H9 (cell line): ENCODE results near the gene RAB15. TPM values are rescaled to one million over a fixed set of nuclear protein-coding genes. Genes with fewer than 3 reads are reported as not detected.

ENCODE experiments used
- DNase-seq: peaks from one replicate; pipeline ENCODE4 v3.0.0-alpha.2; 2017
- H2AFZ ChIP-seq: one replicate; pipeline ENCODE4 v1.6.1; 2013; ENCODE audit warnings: mild to moderate bottlenecking, low read length, control low read depth, moderate library complexity
- H2AK5ac ChIP-seq: 2 replicates; pipeline ENCODE4 v1.6.1; 2013; ENCODE audit warnings: low read length, control low read depth, mixed read lengths; ENCODE audit not compliant: insufficient read length
- H2BK120ac ChIP-seq: one replicate; pipeline ENCODE4 v1.6.1; 2013; ENCODE audit warnings: low read depth, mild to moderate bottlenecking, low read length, control low read depth, inconsistent platforms; ENCODE audit not compliant: poor library complexity, severe bottlenecking
- H2BK12ac ChIP-seq: 2 replicates; pipeline ENCODE4 v1.6.1; 2013; ENCODE audit warnings: low read length, control low read depth, mixed read lengths, low read depth; ENCODE audit not compliant: insufficient read length
- H2BK15ac ChIP-seq: 2 replicates; pipeline ENCODE4 v1.6.1; 2013; ENCODE audit warnings: low read depth, low read length, control low read depth
- H2BK20ac ChIP-seq: one replicate; pipeline ENCODE4 v1.6.1; 2013; ENCODE audit warnings: low read depth, mild to moderate bottlenecking, low read length, control low read depth, inconsistent platforms; ENCODE audit not compliant: poor library complexity, severe bottlenecking
- H2BK5ac ChIP-seq: 2 replicates; pipeline ENCODE4 v1.6.1; 2013; ENCODE audit warnings: low read length, control low read depth, mixed read lengths; ENCODE audit not compliant: insufficient read length
- H3K14ac ChIP-seq: 2 replicates; pipeline ENCODE4 v1.6.1; 2013; ENCODE audit warnings: low read length, control low read depth; ENCODE audit not compliant: insufficient read depth
- H3K18ac ChIP-seq: 2 replicates; pipeline ENCODE4 v1.6.1; 2013; ENCODE audit warnings: low read depth, mild to moderate bottlenecking, mixed read lengths, low read length, control low read depth; ENCODE audit not compliant: insufficient read length
- H3K23ac ChIP-seq: 2 replicates; pipeline ENCODE4 v1.6.1; 2013; ENCODE audit warnings: low read length, control low read depth, mixed read lengths, low read depth; ENCODE audit not compliant: insufficient read length
- H3K23me2 ChIP-seq: 2 replicates; pipeline ENCODE4 v1.6.1; 2013; ENCODE audit warnings: low read depth, mild to moderate bottlenecking, mixed read lengths, low read length, control low read depth; ENCODE audit not compliant: insufficient read length, poor library complexity, severe bottlenecking
- H3K27ac ChIP-seq: 2 replicates; pipeline ENCODE4 v1.5.1; 2013; ENCODE audit warnings: low read length, control low read depth, mixed read lengths, low read depth; ENCODE audit not compliant: insufficient read length
- H3K27me3 ChIP-seq: 2 replicates; pipeline ENCODE4 v1.6.1; 2013; ENCODE audit warnings: low read length, control low read depth, inconsistent platforms; ENCODE audit not compliant: insufficient read depth
- H3K4ac ChIP-seq: 2 replicates; pipeline ENCODE4 v1.6.1; 2013; ENCODE audit warnings: low read depth, mild to moderate bottlenecking, control low read depth, inconsistent platforms, low read length, moderate library complexity
- H3K4me1 ChIP-seq: 2 replicates; pipeline ENCODE4 v1.6.1; 2013; ENCODE audit warnings: low read length, control low read depth, inconsistent platforms; ENCODE audit not compliant: insufficient read depth
- H3K4me2 ChIP-seq: 2 replicates; pipeline ENCODE4 v1.6.1; 2013; ENCODE audit warnings: low read length, control low read depth, mixed read lengths; ENCODE audit not compliant: insufficient read length, insufficient read depth
- H3K56ac ChIP-seq: 2 replicates; pipeline ENCODE4 v1.6.1; 2013; ENCODE audit warnings: low read depth, mild to moderate bottlenecking, mixed read lengths, low read length, control low read depth; ENCODE audit not compliant: insufficient read length
- H3K79me1 ChIP-seq: 2 replicates; pipeline ENCODE4 v1.6.1; 2013; ENCODE audit warnings: low read depth, mild to moderate bottlenecking, moderate library complexity, low read length, control low read depth, inconsistent platforms; ENCODE audit not compliant: insufficient read depth, poor library complexity, severe bottlenecking
- H3K79me2 ChIP-seq: 2 replicates; pipeline ENCODE4 v1.6.1; 2013; ENCODE audit warnings: low read length, control low read depth, inconsistent platforms; ENCODE audit not compliant: insufficient read depth
- H3K9ac ChIP-seq: 2 replicates; pipeline ENCODE4 v1.6.1; 2013; ENCODE audit warnings: low read length, control low read depth, mixed read lengths; ENCODE audit not compliant: insufficient read length; ENCODE audit errors: extremely low read depth
- H3K9me3 ChIP-seq: one replicate; pipeline ENCODE4 v1.6.1; 2013; ENCODE audit warnings: low read depth, low read length, inconsistent platforms; ENCODE audit not compliant: control insufficient read depth
- H3T11ph ChIP-seq: one replicate; pipeline ENCODE4 v1.6.1; 2013; ENCODE audit warnings: mild to moderate bottlenecking, low read length, control low read depth, inconsistent platforms
- H4K20me1 ChIP-seq: one replicate; pipeline ENCODE4 v1.6.1; 2013; ENCODE audit not compliant: control insufficient read depth, insufficient read length, insufficient read depth
- H4K5ac ChIP-seq: 2 replicates; pipeline ENCODE4 v1.6.1; 2013; ENCODE audit warnings: low read depth, mild to moderate bottlenecking, mixed read lengths, low read length, control low read depth; ENCODE audit not compliant: insufficient read length
- H4K8ac ChIP-seq: replicated peaks from 2 replicates; pipeline ENCODE4 v1.6.1; 2013; ENCODE audit warnings: low read length, control low read depth, mixed read lengths, low read depth; ENCODE audit not compliant: insufficient read length
- H4K91ac ChIP-seq: 2 replicates; pipeline ENCODE4 v1.6.1; 2013; ENCODE audit warnings: low read depth, mild to moderate bottlenecking, moderate library complexity, mixed read lengths, low read length, control low read depth; ENCODE audit not compliant: insufficient read length
- H3K27ac Mint-ChIP-seq, 3 experiments: 2 replicates in 2 of 3; 3 replicates in 1 of 3; pipeline ENCODE4 v1.8.0; 2020 to 2021; ENCODE audit warnings: mixed read lengths in 3 of 3, mild to moderate bottlenecking in 1 of 3, moderate library complexity in 1 of 3
- H3K27me3 Mint-ChIP-seq: 2 replicates; pipeline ENCODE4 v1.8.0; 2021; ENCODE audit warnings: low read depth, mild to moderate bottlenecking, moderate library complexity, mixed read lengths
- H3K36me3 Mint-ChIP-seq, 3 experiments: 2 replicates in 2 of 3; 3 replicates in 1 of 3; pipeline ENCODE4 v1.8.0; 2020 to 2021; ENCODE audit warnings: low read depth in 3 of 3, mixed read lengths in 3 of 3; ENCODE audit not compliant: insufficient read depth in 1 of 3
- H3K4me1 Mint-ChIP-seq, 2 experiments: 2 replicates each; pipeline ENCODE4 v1.8.0; 2020; ENCODE audit warnings: mixed read lengths in 2 of 2
- H3K4me3 Mint-ChIP-seq, 2 experiments: 2 replicates in 1 of 2; 3 replicates in 1 of 2; pipeline ENCODE4 v1.8.0; 2020 to 2021; ENCODE audit warnings: mild to moderate bottlenecking in 2 of 2, mixed read lengths in 2 of 2, moderate library complexity in 1 of 2
- H3K9me3 Mint-ChIP-seq, 2 experiments: 2 replicates in 1 of 2; 3 replicates in 1 of 2; pipeline ENCODE4 v1.8.0; 2020; ENCODE audit warnings: mild to moderate bottlenecking in 2 of 2, mixed read lengths in 2 of 2, moderate library complexity in 1 of 2
- CTCF ChIP-seq: fragments of 200-600 bp; sonication (generic); conservative IDR thresholded peaks from 3 replicates; pipeline ENCODE4 v1.8.0; 2021; ENCODE audit warnings: antibody characterized with exemption, mild to moderate bottlenecking
- WGBS: extraction: QIAGEN DNeasy Blood & Tissue Kit; methylation state at CpG from one replicate; pipeline ENCODE4 v1.1.7; 2013; ENCODE audit warnings: missing lambda C conversion rate, low lambda C conversion rate, mixed read lengths; ENCODE audit not compliant: insufficient read length; ENCODE audit errors: extremely low coverage; 5-methylcytosine and 5-hydroxymethylcytosine counted together
- total RNA-seq: library from RNA; stranded (reverse); gene quantifications from 2 replicates; pipeline ENCODE4 v1.2.1, GENCODE V29; 2021

RAB15 gene
- total RNA-seq, 1 experiment from 2014 or later = 54.3 TPM

GRCh38 chr14:64931123-64931522 lies 41.0 kb downstream of the RAB15 start:
- no peak overlapping the region for H2BK5ac ChIP-seq
- H3K9me3 ChIP-seq = no peaks in the 10 kb centered on the region
- no peak overlapping the region for H4K8ac ChIP-seq
- H4K20me1 ChIP-seq = no peaks in the 10 kb centered on the region
- no peak overlapping the region for H2AFZ ChIP-seq
- no peak overlapping the region for H2BK20ac ChIP-seq
- no peak overlapping the region for H3K4me3 Mint-ChIP-seq
- WGBS = no CpG with 5 or more reads among the region's 2 CpGs
- H3K27me3 Mint-ChIP-seq = no peaks in the 10 kb centered on the region
- H4K91ac ChIP-seq = no peak overlapping the region
- no peak overlapping the region for H3T11ph ChIP-seq
- TF ChIP-seq CTCF = no peak
- no peak for DNase-seq
- H3K27me3 ChIP-seq = no peaks in the 10 kb centered on the region
- H3K27ac ChIP-seq = no peak overlapping the region
- no peak overlapping the region for H2BK120ac ChIP-seq
- no peaks in the 10 kb centered on the region for H3K4me1 Mint-ChIP-seq
- no peaks in the 10 kb centered on the region for H3K79me2 ChIP-seq
- no peak overlapping the region for H3K4me2 ChIP-seq
- no peak overlapping the region for H3K56ac ChIP-seq
- no peaks in the 10 kb centered on the region for H3K4me1 ChIP-seq
- H3K23ac ChIP-seq = no peak overlapping the region
- H2BK12ac ChIP-seq = no peak overlapping the region
- peaks cover 3 to 32% (median 26%) of the 10 kb centered on the region in 3 experiments; a peak in 5 of 7 replicates for H3K36me3 Mint-ChIP-seq
- H3K4ac ChIP-seq = no peak overlapping the region
- H3K14ac ChIP-seq = no peak overlapping the region
- no peaks in the 10 kb centered on the region for H3K9me3 Mint-ChIP-seq
- H4K5ac ChIP-seq = no peak overlapping the region
- H2BK15ac ChIP-seq = no peak overlapping the region
- H3K27ac Mint-ChIP-seq = no peak overlapping the region
- no peak overlapping the region for H3K18ac ChIP-seq
- H3K9ac ChIP-seq = no peak overlapping the region
- no peaks in the 10 kb centered on the region for H3K79me1 ChIP-seq
- no peak overlapping the region for H2AK5ac ChIP-seq
- no peaks in the 10 kb centered on the region for H3K23me2 ChIP-seq
